ENCODE measurements around the gene ARHGAP42.
"Not testable (repeated sequence)": the region's sequence is repeated elsewhere in the genome, so short reads cannot be mapped to it uniquely, and the experiment has no call there.

The ARHGAP42 gene

DNA sequence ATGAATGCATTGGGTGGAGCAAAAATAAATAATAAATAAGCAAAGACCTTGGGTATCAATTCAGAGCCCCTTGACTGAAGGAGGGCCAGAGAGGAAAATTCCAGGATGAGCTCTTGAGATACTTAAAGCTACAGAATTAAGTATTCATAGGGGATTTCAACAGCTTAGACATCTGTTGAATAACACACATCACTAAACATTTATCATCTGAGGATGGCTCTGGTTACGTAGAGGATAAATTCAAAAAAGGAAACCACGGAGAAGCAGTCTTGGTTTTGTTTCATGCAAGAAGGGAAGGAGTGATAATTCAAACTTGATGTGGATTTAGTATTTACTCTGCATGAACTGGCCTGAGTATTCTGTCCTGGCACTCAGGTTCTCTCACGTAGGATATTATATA is 29.8 kb downstream of the ARHGAP42 start:
- no peak for FAIRE-seq
- no peak for DNase-seq (ENCODE audit: insufficient read length, low spot score)

DNA sequence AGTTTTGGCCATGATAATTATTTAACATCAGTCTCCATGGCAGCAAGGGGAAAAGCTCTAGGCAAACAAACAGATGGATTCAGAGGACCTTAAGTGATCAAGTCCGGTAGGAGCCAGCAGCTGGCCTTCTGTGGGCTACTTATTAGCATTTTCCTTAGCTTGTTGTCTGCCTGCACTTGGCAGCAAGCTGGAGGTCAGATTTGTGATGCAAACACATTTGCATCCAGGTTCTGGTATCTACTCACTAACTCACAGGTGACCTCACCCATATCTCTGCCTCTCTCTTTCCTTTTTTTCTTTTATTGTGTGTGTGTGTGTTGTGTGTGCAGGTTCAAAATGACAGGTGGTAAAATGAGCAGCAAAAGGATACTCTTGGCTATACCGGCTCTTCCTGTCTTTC is 32.3 kb downstream of the ARHGAP42 start:
- FAIRE-seq = no peak
- DNase-seq (ENCODE audit: insufficient read length, low spot score) = no peak

DNA sequence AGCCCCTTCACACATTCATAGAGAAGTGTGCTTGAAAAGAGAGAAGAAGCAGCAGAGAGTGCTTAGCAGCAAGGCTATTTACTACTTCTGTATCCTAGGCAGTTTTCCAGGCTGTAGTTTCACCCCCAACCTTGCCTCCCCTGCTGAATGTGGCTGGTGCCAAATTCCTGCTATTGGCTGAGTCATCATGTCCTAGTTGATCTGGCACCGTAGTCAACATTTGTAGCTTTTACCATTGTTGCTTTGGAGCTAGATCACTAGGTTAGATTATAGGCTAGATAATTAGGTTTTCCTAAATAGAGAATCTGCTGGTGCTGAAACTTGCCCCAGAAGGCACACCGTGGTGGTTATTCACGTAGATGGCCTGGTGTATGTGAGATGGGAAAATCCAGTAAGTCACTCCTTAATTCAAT is 32.7 kb downstream of the ARHGAP42 start:
- FAIRE-seq (peak; percentile 99), DNase-seq (ENCODE audit: insufficient read length, low spot score) (peak; percentile 73)

DNA sequence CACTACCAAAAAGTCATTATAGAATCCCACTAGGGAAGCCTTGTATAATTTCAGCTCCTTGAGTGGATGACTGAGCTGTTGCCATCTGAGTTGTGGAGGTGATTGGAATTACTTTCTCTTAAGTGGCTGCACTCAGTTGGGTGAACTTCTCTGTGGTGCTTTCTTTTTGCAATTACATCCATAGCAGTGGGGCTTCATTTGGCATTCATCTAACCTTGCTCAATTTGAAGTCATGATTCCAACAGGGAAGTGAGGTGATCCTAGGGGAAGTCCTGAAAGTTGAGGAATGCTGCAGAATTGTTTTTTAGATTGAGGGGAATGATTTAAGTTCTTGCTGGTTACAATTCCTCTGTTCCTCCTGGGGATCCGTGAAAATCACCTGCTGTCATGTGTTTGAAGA is 39.6 kb downstream of the ARHGAP42 start:
- DNase-seq (ENCODE audit: insufficient read length, low spot score) = no peak
- FAIRE-seq = no peak

DNA sequence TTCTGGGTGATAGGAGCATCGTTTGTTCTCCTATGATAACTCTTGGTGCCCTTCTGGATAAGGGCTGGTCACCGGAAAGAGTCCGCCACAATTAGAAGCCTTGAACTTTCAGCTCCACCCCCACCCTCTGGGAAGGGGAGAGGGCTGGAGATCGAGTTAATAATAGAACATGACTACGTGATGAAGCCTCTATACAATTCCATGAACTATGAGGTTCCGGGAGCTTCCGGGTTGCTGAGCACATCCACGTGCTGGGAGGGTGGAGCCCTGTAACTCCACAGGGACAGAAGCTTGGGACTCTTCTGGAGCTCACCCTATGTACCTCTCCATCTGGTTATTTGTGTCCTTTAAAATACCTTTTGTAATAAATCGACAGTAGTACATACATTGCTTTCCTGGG is 40.3 kb downstream of the ARHGAP42 start:
- FAIRE-seq = no peak
- no peak for DNase-seq (ENCODE audit: insufficient read length, low spot score)

DNA sequence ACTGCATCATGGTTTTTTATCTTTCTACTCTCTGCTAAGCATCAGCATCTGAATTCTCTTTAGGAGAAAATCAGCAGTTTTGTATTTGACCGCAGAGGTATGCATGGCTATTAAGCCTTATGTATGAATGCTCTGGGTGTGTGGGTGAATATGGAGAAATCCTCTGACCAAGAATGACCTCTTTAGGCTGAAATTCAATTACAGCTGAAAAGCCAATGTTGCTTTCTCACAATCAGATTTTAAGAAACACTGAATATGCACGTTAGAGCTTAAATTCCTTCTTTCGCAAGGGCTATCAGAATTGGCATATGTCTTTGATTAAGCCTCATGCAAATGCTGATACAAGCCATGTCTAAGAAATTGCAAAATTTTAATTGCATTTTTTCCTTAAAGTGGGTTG is 43.2 kb downstream of the ARHGAP42 start:
- DNase-seq (ENCODE audit: insufficient read length, low spot score) (no peak), FAIRE-seq (peak; percentile 79)

DNA sequence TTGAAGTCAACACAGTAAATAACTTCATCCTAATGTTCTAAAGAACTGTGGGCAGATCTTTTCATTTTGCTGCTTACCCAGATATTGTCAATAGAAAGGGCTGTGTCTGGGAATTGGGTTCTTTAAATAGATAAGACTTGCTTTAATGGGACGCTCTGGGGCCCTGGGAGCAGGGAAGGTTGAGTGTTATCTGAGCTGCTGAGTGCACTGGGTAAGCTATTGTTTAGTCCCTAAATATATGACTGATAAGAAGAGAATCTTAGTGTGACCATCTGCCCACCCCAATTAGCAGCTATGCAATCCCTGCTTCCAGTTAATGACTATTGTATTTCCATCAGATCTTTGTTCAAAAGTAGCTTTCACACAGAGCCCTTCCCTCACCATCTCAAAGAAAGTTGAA is 44.4 kb downstream of the ARHGAP42 start:
- no peak for FAIRE-seq
- DNase-seq (ENCODE audit: insufficient read length, low spot score) = no peak

DNA sequence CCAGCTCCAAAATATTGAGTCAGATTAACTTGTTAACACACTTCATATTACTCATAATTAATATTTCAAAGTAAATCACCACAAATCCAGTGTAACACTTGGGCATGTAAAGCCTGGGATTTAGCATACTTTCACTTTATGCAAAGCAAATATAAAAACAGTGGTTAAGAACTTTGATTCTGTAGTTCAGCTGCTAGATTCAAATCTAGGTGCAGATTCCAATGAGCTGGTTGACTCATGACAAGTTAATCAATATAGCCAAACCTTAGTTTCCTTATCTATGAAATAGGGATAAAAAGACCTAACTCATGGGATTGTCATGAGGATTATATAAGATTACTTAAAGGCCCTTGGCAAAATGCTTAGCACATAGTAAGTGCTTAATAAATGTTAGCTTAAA is 45.9 kb downstream of the ARHGAP42 start:
- DNase-seq (ENCODE audit: insufficient read length, low spot score) (no peak), FAIRE-seq (no peak)

DNA sequence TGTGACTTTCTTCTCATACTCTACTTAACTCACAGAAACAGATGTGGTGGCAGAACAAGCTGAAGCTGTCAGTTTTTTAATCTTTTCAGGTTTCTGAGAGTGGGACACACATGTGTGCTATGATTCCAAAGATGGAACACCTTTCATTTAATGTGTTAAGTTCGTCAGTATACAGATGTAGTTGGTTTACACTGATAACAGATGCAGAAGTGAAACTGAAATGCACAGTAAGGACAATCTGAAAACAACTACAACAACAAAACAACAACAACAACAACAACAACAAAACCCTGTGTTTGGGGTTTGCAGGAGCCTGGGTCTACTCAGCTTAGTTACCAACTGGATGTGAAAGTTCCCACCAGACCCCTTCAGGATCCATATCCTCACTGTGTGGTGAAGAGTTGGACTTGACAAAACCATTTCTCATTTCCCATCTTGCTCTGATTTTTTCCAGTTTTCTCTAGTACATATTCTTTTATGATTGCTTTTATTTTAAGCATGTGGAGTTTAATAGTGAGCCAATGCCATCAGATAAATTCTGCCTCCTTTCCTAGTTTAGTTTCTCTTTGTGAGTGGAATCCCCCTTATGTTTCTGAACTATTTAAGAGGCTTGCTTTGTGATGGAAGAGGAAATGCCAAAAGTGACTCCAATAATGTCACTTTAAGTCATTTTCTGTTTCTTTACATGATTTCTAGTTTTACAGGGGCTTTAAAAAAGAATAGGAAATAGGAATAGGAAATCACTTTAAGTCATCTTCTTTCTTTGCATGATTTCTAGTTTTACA is 47.8 kb downstream of the ARHGAP42 start:
- no peak for DNase-seq (ENCODE audit: insufficient read length, low spot score)
- FAIRE-seq = peak; percentile 82

DNA sequence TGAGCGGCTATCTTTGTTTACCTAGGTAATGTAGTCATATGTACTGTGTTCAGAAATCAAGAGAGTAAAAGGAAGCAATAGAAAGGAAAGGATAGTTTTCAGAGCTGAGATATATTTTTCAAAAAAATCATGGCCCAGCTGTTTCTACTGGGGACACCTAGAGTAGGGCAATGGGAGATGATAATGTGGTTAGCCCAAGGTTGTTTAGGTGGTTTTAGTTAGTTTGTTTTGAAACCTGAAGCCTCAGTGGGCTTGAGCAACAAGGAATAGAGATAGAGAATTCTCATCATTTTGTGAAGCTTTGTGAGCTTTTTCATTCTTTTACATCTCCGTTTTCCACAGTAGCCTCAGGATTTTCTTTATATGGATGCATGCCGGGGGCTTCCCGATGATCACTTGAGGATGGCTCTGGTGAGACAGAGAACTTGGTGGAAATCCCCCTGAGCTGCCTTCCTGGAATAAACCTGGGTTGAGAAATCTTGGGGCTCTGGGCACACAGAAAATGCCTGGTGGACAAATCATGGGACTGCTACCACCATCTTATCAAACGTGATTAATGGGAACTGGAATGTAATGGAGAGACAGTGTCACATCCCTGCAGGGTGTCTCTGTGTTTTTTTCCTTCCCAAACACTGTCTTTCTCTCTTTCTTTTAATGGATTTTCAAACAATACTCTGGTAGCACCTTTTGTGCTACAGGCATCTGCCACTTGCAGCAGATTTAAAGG is 49.0 kb downstream of the ARHGAP42 start:
- FAIRE-seq (peak; percentile 51), DNase-seq (ENCODE audit: insufficient read length, low spot score) (peak; percentile 40)

DNA sequence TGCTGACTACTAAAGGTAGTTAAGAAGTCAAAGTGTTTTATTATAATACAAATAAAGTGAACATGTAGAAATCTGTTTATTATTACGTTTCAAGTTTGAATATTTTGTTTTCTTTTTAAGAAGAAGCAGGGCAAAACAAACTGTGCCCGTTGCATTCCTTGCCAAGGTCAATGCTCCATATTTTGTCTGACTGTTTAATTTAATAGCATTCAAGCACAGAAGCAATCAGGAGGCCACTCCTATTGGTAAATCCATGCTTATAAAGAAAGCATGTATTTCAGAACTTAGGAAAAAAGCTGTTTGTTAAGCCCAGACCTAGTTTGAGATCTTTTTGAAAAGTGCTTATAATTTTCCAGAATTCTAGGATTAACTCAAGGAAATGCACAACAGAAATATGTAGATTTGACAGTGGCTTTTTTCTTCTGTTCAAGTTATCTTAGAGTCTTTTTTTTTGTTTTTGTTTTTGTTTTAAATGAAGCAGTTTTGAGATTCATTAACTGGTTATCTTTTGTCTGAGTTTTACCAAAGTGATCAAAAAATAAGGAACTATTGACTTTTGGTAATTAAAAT is 51.7 kb downstream of the ARHGAP42 start:
- DNase-seq (ENCODE audit: insufficient read length, low spot score) = no peak
- no peak for FAIRE-seq

DNA sequence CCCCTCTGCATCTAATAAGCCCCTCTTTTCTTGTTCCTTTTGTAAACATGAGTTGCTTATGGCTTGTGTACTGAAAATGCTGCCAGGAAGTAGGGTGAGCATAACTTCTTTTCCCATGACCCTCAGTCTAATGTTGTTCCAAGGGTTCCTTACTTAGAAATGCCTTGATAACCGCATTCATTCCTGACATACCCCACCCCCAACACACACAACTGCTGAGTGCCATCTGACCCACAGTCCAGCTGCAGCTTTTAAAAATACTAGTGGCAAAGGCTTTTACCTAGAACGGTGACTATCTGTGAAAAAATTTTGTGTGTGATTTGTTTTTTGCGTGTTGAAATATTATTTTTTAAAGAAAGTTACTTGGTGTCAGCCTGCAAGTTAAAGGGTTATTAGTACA is 52.6 kb downstream of the ARHGAP42 start:
- FAIRE-seq = peak; percentile 95

DNA sequence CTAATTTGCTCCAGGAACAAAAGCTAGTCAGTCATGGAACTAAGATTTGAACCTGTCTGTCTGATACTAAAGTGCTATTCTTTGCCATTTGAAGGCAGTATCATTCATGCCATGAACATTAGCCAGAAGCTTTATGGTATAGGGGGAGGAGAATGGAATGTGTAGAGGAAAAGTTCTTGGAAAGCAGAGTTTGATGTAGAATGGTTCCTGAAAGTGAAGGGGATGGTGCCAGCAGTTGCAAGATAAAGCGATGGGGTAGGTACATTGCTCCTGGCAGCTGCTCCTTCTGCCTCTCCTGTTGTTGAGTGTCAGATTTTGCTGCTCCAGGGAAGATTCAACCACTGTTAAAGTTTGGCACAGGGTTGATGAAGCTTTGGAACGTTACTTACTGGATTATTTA is 53.4 kb downstream of the ARHGAP42 start:
- peak; percentile 89 for FAIRE-seq
- no peak for DNase-seq (ENCODE audit: insufficient read length, low spot score)

More for the DNA sequence above, 52.6 kb downstream of the ARHGAP42 start:
- DNase-seq (ENCODE audit: insufficient read length, low spot score) = peak; percentile 85

DNA sequence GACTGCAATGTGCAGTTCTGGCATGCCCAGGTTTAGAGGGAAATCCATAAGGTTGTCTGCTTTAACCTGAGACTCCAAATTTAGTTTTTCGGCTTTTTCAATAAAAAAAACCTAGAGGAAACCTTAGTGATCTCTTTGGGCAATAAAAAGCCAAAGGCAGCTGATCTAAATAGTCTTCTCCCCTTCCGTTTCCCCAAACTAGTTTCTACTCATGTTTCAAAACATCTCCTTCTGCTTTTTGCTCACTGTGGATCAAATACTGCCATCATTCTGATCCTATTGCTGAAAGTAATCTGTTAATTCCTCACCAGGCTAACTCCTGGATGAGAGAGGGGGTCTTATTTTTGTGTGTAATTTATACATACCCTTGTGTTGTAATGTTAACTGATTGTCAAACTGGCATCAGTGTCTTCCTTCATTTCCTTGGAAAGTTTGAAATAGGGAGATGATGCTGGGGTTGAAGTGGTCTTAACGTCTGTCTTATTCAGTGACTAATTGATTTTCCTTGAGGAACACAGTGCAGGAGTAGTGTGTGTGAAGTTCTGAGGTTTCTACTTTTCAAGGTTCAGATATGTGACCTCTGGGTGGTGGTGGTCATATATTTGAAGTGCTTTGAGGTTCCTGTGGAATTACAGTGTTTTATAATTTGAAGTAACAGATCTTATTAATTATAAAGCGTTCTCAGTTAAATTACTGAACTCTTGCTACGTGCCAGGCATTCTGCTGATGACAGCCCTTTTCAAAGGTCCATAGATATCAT is 55.0 kb downstream of the ARHGAP42 start:
- DNase-seq (ENCODE audit: insufficient read length, low spot score) (no peak), FAIRE-seq (no peak)

DNA sequence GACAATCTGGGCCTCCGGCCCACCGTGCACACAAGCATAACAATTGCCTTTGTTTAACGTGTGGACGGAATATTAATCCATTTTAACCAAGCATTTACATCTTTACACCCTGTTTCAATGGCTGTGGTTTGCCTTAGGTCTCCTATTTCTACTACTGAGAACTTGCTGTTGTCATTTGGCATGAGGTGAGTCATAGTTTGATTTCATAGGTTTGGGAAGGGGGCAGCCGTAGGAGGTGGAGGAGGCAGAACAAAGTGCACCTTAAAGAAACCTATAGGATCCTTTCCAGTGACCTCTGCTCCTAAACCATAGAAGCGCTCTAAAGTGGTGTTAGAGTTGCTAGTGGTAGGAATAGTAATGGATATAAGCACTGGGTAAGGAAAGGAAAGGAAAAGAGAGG is 59.4 kb downstream of the ARHGAP42 start:
- FAIRE-seq (no peak), DNase-seq (ENCODE audit: insufficient read length, low spot score) (no peak)

DNA sequence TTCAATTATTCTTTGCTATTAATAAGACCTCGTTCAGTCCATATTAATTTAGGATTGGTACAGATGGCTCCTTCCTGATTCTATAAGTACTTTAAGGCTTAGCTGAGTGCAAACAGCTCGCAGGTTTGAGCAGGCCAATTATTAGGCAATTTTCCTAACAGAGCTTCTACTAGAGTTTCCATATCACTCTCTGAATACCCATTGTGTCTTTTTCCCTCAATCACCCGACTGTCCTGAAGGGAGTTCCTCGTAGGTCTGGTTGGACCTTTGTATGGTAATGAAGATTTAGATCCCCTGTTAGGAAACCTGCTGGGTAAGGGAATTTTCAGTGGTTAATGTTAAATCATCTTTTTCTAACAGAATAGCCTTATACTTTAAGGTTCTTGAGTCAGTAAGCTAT is 61.1 kb downstream of the ARHGAP42 start:
- FAIRE-seq (no peak), DNase-seq (ENCODE audit: insufficient read length, low spot score) (no peak)

DNA sequence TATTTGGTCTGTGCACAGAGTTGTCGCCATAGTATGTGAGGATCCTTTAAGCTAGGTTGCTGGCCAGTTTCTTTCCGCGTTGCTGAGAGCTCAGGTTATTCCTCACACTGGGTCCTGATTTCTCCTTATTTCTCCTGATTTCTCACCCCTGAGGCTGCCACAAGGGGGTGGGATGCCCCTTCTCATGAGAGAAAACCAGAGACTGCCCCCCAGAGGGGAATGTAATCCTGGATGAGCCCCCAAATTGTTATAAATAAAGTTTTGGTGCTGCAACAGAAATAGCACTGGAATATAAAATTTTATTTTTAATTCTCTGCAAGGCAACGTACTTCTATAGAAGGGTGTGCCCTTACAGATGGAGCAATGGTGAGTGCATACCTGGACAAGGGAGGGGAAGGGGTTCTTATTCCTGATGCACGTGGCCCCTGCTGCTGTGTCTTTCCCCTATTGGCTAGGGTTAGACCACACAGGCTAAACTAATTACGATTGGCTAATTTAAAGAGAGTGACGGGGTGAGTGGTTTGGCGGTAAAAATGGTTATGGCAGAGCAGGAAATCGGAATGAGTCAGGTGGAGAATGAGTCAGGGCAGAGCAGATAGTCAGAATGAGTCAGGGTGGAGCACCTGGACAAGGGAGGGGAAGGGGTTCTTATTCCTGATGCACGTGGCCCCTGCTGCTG is 62.9 kb downstream of the ARHGAP42 start:
- not testable (repeated sequence) for DNase-seq (ENCODE audit: insufficient read length, low spot score)
- peak; percentile 52 for FAIRE-seq

DNA sequence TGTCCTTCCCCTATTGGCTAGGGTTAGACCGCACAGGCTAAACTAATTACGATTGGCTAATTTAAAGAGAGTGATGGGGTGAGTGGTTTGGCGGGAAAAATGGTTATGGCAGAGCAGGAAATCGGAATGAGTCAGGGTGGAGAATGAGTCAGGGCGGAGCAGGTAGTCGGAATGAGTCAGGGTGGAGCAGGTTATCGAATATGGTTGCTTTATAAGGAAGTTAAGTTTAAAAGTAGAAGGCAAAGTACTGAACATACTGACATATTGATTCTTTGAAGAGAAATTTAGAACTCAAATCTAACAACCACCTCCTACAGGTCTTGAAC is 63.4 kb downstream of the ARHGAP42 start:
- not testable (repeated sequence) for FAIRE-seq; DNase-seq (ENCODE audit: insufficient read length, low spot score)

DNA sequence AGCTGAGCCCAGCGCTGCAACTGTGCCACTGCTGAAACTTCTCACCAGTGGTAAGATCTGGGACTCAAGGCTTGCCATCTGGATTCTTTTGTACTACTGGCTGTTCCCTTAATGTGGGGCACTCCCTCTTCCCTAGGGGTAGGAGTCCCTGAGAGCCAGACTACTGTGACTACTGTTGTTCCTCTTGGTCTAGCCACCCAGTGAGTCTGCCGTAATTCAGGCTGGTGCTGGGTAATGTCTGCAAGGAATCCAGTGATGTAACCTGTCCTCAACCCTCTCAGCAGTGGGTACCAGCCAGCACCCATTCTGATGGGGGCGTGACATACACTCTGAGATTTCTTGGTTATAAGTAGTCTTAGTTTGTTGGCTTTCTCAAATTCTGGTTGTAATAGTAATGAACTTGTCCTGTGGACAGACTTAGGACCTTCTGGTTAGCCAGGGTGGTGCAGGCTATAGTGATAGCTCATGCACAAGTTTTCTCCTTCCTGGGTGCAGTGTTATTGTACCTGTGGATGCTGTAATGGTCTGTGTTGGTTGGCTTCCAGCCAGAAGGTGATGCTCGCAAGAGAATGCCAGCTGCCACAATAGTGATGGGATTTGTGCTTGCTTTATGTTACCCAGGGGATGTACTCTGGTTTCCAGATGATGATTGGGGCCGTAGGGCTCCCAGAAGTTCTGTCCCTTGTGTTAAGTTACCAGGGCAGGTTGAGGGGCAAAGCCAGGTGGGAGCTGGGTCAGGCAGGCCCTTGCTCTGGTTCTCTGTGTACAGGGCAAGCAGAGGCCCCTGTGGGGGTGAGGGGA is 65.5 kb downstream of the ARHGAP42 start:
- FAIRE-seq (peak; percentile 69), DNase-seq (ENCODE audit: insufficient read length, low spot score) (no peak)

DNA sequence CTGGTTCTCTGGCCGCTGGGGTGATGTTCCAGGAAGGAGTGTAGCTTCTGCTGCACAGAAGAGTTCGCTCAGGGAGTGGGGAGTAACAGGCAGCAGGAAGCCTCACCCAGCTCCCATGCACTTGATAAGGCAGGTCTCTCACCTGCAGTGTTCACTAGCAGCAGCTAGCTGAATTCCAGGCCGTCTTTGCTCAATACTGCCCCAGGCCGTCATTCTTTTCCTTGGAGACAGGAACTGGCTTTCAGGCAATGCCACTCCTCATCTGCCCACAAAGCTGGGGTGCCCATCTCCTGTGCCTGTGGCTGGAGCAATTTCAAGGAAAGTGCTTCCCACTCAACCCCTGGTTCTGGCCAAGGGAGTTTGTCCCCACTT is 66.1 kb downstream of the ARHGAP42 start:
- peak; percentile 89 for FAIRE-seq
- peak; percentile 36 for DNase-seq (ENCODE audit: insufficient read length, low spot score)

All from HTR-8/SVneo (cell line).